Endometrial microvascular endothelial cells (primary cell): ENCODE results near the gene CDC27. TPM values are rescaled to one million over a fixed set of nuclear protein-coding genes. Genes with fewer than 3 reads are reported as not detected.
"Not testable (repeated sequence)": the region's sequence is repeated elsewhere in the genome, so short reads cannot be mapped to it uniquely, and the experiment has no call there.

Source experiments
- in situ Hi-C: cut with HindIII; loops from 2 replicates; pipeline ENCODE4 v1.10.0; 2017; ENCODE audit warnings: low sequenced_read_pairs, low pct_unique_long_range_greater_than_20kb; ENCODE audit errors: inconsistent ontology term
- total RNA-seq: library from RNA; depleted of rRNA; stranded (reverse); fragments of >200 nt; gene quantifications from one replicate; pipeline ENCODE4 v1.2.3, GENCODE V29; 2015; ENCODE audit errors: inconsistent ontology term

Gene CDC27
- total RNA-seq, 1 donor from 2014 or later, result 86.4 TPM

GRCh38 chr17:47199627-47200324, 10.7 kb upstream of the CDC27 start:
- in situ Hi-C loops, result no loop called here

GRCh38 chr17:47197821-47198220, 8.7 kb upstream of the CDC27 start:
- in situ Hi-C loops, result no loop called here

- in situ Hi-C loops, result no loop called here
Observed at GRCh38 chr17:47193931-47194511, 4.9 kb upstream of the CDC27 start.

GRCh38 chr17:47192554-47192953, 3.5 kb upstream of the CDC27 start:
- in situ Hi-C loops, result no loop called here

- in situ Hi-C loops, result no loop called here
Observed at GRCh38 chr17:47190770-47191169, 1.7 kb upstream of the CDC27 start.

GRCh38 chr17:47190243-47190642, 1.1 kb upstream of the CDC27 start:
- in situ Hi-C loops, result no loop called here

GRCh38 chr17:47189732-47190237, 690 bp upstream of the CDC27 start:
- in situ Hi-C loops, result no loop called here

GRCh38 chr17:47188271-47188875, 722 bp downstream of the CDC27 start:
- in situ Hi-C loops, result no loop called here

- in situ Hi-C loops, result no loop called here
Observed at GRCh38 chr17:47184681-47185080, 4.4 kb downstream of the CDC27 start.

- in situ Hi-C loops, result not testable (repeated sequence)
Observed at GRCh38 chr17:47180988-47181387, 8.1 kb downstream of the CDC27 start.

- in situ Hi-C loops, result no loop called here
Observed at GRCh38 chr17:47180337-47180736, 8.8 kb downstream of the CDC27 start.

- in situ Hi-C loops, result no loop called here
Observed at GRCh38 chr17:47179141-47179540, 10.0 kb downstream of the CDC27 start.

- in situ Hi-C loops, result no loop called here
Observed at GRCh38 chr17:47177261-47177660, 11.8 kb downstream of the CDC27 start.

- in situ Hi-C loops, result no loop called here
Observed at GRCh38 chr17:47176389-47176826, 12.7 kb downstream of the CDC27 start.

- in situ Hi-C loops, result not testable (repeated sequence)
Observed at GRCh38 chr17:47174823-47175222, 14.3 kb downstream of the CDC27 start.

GRCh38 chr17:47172696-47173565, 16.2 kb downstream of the CDC27 start:
- in situ Hi-C loops, result no loop called here

GRCh38 chr17:47170710-47171109, 18.4 kb downstream of the CDC27 start:
- in situ Hi-C loops, result no loop called here

GRCh38 chr17:47168896-47169295, 20.2 kb downstream of the CDC27 start:
- in situ Hi-C loops, result not testable (repeated sequence)

GRCh38 chr17:47166854-47167253, 22.2 kb downstream of the CDC27 start:
- in situ Hi-C loops, result not testable (repeated sequence)
